ENCODE data around the gene VCP. TPM values are rescaled to one million over a fixed set of nuclear protein-coding genes. Genes with fewer than 3 reads are reported as not detected.

Gene VCP
- 100 to 1,000 TPM; 150 to 193 (median 174) TPM for total RNA-seq
- long read RNA-seq, donor 1, full-length matches to known transcripts: 536 of 589 reads
- long read RNA-seq, donor 1, partial matches to known transcripts: 16 of 589 reads
- long read RNA-seq, donor 1, other reads (novel, unspliced or antisense): 37 of 589 reads
- long read RNA-seq, donor 2, full-length matches to known transcripts: 131 of 157 reads
- long read RNA-seq, donor 2, partial matches to known transcripts: 12 of 157 reads
- long read RNA-seq, donor 2, other reads (novel, unspliced or antisense): 14 of 157 reads

- peak; percentile 95 for ATAC-seq
- H3K4me3 ChIP-seq: peak within 1 kb of the TSS; percentile 100
- intact Hi-C loops (cut with DNase I, micrococcal nuclease): no loop called here
- DNase-seq: peak; percentile 96 to 99 (median 97)
- no peaks in the 10 kb centered on the region for H3K36me3 ChIP-seq (ENCODE audit: low read depth)
- TF ChIP-seq, protein P1, sequence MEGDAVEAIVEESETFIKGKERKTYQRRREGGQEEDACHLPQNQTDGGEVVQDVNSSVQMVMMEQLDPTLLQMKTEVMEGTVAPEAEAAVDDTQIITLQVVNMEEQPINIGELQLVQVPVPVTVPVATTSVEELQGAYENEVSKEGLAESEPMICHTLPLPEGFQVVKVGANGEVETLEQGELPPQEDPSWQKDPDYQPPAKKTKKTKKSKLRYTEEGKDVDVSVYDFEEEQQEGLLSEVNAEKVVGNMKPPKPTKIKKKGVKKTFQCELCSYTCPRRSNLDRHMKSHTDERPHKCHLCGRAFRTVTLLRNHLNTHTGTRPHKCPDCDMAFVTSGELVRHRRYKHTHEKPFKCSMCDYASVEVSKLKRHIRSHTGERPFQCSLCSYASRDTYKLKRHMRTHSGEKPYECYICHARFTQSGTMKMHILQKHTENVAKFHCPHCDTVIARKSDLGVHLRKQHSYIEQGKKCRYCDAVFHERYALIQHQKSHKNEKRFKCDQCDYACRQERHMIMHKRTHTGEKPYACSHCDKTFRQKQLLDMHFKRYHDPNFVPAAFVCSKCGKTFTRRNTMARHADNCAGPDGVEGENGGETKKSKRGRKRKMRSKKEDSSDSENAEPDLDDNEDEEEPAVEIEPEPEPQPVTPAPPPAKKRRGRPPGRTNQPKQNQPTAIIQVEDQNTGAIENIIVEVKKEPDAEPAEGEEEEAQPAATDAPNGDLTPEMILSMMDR (IDR thresholded peaks at IDR 0.05): no peak
- H3K4me1 ChIP-seq (ENCODE audit: low read depth): peaks cover 20% of the 10 kb centered on the region
- H3K9me3 ChIP-seq: no peaks in the 10 kb centered on the region
Observed at GRCh38 chr9:35072461-35073278, at the start of gene VCP. Gene VCP, minus strand, starts transcription at chr9:35072625. Its CDS starts 272 bp downstream, at chr9:35072353.

- peak; percentile 68 for ATAC-seq
- H3K9me3 ChIP-seq: no peaks in the 10 kb centered on the region
- intact Hi-C loops (cut with DNase I, micrococcal nuclease): loop anchor here (5.0 to 10.0 kb wide), 2 partner anchors 140 to 358 kb away; no protein-coding TSS in a partner anchor
Observed at GRCh38 chr9:35116898-35117551, 44.6 kb upstream of the VCP start.

GRCh38 chr9:35116539-35116897 lies 44.1 kb upstream of the VCP start:
- intact Hi-C loops (cut with DNase I, micrococcal nuclease): loop anchor here (5.0 to 10.0 kb wide), 2 partner anchors 141 to 358 kb away; no protein-coding TSS in a partner anchor
- TF ChIP-seq, protein P1 (IDR thresholded peaks at IDR 0.05): no peak
- Histone ChIP-seq H3K4me3 (peak overlapping the region; percentile 24), H3K9me3 (no peaks in the 10 kb centered on the region), H3K4me1 (ENCODE audit: low read depth) (peaks cover 32% of the 10 kb centered on the region), H3K36me3 (ENCODE audit: low read depth) (no peaks in the 10 kb centered on the region)
- DNase-seq (no peak), ATAC-seq (no peak)

More at GRCh38 chr9:35116898-35117551, 44.6 kb upstream of the VCP start:
- peak; percentile 83 to 94 (median 90) for DNase-seq
- H3K36me3 ChIP-seq (ENCODE audit: low read depth): no peaks in the 10 kb centered on the region
- TF ChIP-seq, protein P1 (IDR thresholded peaks at IDR 0.05): peak; percentile 90
- H3K4me1 ChIP-seq (ENCODE audit: low read depth): peaks cover 28% of the 10 kb centered on the region
- H3K4me3 ChIP-seq: no peak overlapping the region

GRCh38 chr9:35115680-35116538 lies 43.5 kb upstream of the VCP start, which contains the start of gene ATOSB:
Gene ATOSB, minus strand, starts transcription at chr9:35115862. Its CDS starts 7,588 bp downstream, at chr9:35108274.
- intact Hi-C loops (cut with DNase I, micrococcal nuclease): loop anchor here (5.0 to 10.0 kb wide), 2 partner anchors 141 to 359 kb away; no protein-coding TSS in a partner anchor

More at GRCh38 chr9:35115680-35116538, 43.5 kb upstream of the VCP start, which contains the start of gene ATOSB:
- H3K4me1 ChIP-seq (ENCODE audit: low read depth): peaks cover 32% of the 10 kb centered on the region
- DNase-seq (peak; percentile 98 to 99 (median 99)), ATAC-seq (peak; percentile 73)
- H3K36me3 ChIP-seq (ENCODE audit: low read depth): no peaks in the 10 kb centered on the region
- TF ChIP-seq, protein P1 (IDR thresholded peaks at IDR 0.05): no peak
- peak within 1 kb of the TSS; percentile 24 for H3K4me3 ChIP-seq
- H3K9me3 ChIP-seq: no peaks in the 10 kb centered on the region
